ENCODE measurements around the gene PEX5L. TPM values are rescaled to one million over a fixed set of nuclear protein-coding genes. Genes with fewer than 3 reads are reported as not detected.

PEX5L gene, protein sequence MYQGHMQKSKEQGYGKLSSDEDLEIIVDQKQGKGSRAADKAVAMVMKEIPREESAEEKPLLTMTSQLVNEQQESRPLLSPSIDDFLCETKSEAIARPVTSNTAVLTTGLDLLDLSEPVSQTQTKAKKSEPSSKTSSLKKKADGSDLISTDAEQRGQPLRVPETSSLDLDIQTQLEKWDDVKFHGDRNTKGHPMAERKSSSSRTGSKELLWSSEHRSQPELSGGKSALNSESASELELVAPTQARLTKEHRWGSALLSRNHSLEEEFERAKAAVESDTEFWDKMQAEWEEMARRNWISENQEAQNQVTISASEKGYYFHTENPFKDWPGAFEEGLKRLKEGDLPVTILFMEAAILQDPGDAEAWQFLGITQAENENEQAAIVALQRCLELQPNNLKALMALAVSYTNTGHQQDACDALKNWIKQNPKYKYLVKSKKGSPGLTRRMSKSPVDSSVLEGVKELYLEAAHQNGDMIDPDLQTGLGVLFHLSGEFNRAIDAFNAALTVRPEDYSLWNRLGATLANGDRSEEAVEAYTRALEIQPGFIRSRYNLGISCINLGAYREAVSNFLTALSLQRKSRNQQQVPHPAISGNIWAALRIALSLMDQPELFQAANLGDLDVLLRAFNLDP
- not detected in 2 replicates for total RNA-seq

DNA sequence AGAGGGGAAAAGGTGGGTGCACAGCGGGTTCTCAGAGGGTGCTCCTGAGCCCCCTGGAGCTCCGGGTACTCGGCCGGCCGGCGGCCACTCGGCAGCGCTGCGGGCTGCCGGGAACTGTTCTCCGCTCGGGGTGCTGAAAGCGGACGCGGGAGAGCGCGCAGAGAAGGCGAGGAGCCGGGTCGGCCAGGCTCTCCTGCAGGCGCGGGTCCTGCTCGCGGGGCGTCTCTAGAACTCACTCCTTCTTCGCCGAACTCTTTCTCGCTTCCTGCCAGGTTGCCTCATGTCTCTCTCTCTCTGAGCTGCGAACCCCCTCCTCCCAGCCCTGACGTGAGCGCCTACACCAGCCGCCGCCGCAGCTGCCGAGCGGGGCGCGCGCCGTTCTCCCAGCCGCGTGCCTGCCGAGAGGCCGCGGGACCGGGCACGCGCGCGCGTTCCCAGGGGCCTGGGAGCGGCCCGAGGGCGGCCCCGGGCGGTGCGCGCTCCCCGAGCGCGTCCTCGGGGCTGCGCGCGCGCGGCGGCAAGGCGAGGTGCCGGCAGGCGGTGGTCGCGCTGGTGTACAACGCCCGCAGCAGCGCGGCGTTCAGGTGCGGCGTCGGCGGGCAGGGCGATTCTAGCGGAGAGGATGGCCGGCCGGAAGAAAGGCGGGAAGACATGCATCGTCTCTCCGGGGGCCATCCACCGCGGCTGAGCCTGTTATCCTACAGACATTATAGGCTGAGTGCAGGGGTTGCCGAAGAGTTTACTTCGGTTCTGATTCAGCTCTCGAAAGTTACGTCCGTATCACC is at the start of gene PEX5L:
TSS of gene PEX5L (minus strand) at position 267 of the 785 bp plus-strand sequence. CDS start 338 bp downstream, outside the sequence.

